NCI-H146 (cell line): ENCODE measurements around the gene ABLIM2.

ENCODE experiments used
- DNase-seq: peaks from one replicate; lab custom pipeline; 2025; lab: John Stamatoyannopoulos, UW

ABLIM2 gene

DNA sequence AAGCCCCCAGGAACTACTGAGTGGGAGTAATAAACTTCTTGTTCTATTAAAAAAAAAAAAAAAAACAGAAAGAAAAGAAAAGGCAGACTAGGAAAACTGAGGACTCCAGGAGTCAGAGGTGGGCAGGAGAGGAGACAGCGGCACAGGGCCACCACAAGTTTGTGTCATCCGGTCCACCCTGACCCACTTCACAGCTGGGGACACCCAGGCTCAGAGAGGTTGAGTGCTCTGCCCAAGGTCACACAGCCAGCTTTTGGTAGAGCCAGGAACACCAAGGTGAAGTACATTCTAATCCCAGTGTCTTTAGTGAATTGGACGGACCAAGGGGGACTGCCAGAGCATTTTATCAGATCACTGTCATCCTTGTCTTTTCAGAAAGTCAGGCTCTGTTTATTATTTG, 16.4 kb upstream of the ABLIM2 start:
- no peak for DNase-seq

DNA sequence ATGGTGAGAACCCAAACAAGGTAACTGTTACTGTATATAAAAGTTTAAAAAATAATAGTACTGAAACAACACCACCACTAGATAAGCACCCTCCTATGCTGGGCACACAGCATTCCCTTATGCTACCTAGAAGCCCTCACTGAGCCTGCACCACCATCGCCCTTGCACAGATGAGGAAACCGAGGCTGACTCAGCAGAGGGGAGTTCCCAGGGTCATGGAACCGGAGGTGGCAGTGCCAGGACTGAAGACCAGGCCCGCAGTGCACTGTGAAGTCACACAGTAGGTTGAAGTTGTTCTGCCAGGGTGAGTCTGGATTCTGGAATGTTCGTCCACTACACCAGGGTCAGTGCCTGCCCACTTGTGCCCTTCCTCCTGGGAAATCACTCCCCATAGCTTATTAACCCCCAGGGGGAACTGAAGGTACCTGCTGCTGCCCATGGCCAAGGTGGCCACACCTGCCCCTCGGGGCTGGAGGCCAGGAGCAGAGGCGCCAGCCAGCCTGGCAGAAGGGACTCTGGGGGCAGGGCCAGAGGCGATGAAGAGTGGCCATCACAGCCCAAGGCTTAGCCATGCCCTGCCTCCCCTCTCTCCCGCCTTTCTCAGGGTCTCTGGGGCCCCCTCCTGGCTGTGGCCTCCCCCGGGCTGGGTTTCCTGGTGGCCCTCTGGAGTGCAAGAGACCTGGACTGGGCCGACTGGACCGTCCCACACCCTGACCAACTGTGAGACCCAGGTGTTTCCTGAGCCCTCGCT, 15.1 kb upstream of the ABLIM2 start:
- no peak for DNase-seq

- DNase-seq: no peak
These were observed 13.6 kb upstream of the ABLIM2 start for GRCh38 chr4:8171984-8172924.

GRCh38 chr4:8171266-8171665, 12.7 kb upstream of the ABLIM2 start:
- no peak for DNase-seq

DNA sequence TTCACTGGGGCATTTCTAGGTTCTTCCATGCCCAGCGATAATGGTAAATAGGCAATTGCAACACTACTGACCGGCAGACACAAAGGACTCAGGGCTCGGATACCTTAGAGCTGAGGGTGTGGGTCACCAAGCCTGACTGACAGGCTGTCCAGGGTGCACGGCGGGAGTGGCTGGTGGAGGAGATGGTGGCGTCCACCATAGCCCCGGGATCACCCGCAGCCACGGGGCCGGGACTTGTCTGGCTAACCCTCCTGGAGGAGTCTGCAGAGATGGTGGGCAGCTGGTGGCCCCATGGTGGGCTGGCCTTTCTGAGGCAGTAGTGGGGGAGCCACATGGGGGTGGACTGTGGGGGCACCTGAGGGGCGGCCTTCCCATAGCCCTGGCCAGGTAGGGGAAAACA, 11.7 kb upstream of the ABLIM2 start:
- no peak for DNase-seq

DNA sequence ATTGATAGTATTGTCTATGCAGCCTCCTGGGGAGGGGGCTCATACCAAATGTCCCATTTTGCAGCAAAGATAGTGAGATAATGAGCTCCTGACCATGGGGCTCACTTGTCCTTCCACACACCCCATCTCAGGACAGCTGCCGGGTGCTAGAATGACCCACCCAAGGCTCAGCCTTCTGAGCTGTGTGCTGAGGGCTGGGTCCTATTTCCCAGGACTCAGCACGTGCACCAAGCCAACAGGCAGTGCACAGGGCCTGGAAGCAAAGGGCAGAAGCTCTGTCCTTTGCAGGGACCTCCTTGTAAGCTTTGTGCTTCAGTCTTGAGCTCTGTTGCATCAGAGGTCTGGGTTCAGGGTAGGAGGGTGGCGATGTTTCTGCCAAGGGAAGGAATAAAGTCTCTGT, 11.2 kb upstream of the ABLIM2 start:
- no peak for DNase-seq

- no peak for DNase-seq
These were observed 10.4 kb upstream of the ABLIM2 start for GRCh38 chr4:8168832-8169598.

- DNase-seq: no peak
These were observed 9.6 kb upstream of the ABLIM2 start for GRCh38 chr4:8168232-8168631.

- DNase-seq: no peak
These were observed 9.2 kb upstream of the ABLIM2 start for GRCh38 chr4:8167815-8168214.

GRCh38 chr4:8167291-8167690, 8.7 kb upstream of the ABLIM2 start:
- DNase-seq: no peak

DNA sequence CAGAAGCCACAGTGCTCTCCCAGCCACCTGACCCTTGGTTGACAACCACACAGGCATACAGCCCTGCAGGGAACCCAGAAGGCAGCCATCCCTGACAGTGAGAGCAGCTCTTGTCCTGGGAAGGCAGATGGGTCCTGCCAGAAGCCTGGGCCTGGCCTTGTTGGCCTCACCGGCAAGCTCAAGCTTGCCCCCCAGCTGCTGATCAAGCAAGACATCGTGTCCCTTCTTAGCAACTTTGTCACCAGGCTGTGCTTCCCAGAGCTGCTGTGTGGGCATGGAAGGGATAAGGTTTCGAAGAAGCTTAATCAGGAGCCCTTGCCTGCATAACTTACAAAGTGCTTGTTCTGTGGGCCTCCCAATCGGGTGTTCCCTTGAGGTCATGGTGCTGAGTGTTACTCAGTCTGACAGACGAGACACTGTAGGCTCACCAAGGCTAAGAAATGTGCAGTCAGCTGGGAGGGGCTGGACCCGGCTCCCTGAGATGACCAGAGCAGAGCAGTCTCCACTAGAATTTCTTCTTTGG, 6.8 kb upstream of the ABLIM2 start:
- peak; percentile 16 for DNase-seq

DNA sequence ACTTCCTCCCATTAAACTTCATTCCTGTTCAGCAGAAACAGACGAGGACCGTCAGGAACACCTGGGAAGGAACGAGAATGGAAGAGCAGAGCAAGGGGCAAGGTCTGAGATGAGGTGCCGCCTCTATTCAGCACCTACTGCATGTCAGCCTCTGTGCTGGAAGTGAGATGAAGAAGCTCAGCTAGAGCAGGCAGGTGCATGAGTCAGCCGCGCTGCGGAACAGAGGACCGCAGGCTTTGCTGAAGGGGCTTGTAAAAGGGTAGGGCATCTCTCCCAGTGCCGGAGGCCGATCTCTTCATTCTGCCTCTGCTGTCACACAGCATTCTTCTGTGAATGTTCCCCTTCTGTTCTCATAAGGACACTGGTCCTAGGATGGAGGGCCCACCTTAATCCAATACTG, 6.1 kb upstream of the ABLIM2 start:
- DNase-seq: no peak

- no peak for DNase-seq
These were observed 5.6 kb upstream of the ABLIM2 start for GRCh38 chr4:8164194-8164565.

DNA sequence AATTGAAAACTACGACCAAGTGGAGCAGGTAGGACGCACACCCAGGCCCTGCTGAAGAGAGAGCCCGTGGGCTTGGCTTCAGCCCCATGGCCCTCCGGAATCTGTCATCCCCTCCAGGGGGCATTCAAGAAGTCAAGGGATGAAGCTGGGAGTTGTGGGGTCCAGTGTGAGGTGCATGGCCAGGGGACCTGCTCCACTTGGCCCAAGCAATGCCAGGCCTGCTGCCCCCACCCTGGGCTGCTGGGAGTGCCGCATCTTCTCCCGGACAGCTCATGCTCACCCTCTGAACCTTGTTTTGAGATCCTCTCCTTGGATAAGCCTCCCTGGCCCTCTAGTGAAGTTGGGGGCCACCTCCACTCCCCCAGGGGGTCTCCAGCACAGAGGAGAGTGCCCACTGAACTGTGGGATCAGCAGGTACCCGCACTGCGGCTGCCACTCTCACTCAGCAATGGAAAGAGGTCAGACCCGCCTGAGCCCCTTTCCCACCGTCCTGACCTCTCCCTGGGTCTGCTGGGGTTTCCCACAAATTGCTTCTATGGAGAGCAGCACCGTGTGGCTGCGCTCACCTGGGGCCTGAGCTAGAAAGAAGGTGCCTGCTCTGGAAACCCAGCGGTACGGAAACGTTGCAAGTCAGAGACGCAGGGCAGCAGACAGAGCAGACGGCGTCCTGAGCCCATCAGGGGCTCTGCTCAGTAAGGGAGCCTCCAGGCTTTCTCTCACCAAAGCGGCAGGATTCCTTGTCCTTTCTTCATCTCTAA, 5.0 kb upstream of the ABLIM2 start:
- no peak for DNase-seq

- no peak for DNase-seq
These were observed 4.4 kb upstream of the ABLIM2 start for GRCh38 chr4:8163026-8163425.

GRCh38 chr4:8162625-8163024, 4.0 kb upstream of the ABLIM2 start:
- no peak for DNase-seq

DNA sequence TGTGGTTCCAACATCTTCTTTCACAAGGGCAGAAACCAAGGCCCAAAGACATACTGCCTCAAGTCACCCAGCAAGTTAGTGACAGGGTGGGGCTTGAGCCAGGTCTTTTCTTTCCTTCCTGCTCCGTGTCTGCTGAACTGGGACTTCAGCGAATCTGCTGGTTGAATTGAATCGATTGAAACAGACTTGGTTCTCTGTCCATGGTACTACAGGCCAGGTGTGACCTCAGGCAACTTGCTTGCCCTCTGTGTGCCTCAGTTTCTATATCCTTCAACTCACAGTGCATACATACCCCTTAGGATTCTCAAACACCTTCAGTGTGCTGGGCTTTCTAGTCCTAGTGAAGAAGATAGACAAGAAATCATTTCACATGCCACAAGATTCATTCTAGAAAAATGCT, 2.0 kb upstream of the ABLIM2 start:
- DNase-seq: no peak

GRCh38 chr4:8160233-8160560, 1.6 kb upstream of the ABLIM2 start:
- DNase-seq: no peak

DNA sequence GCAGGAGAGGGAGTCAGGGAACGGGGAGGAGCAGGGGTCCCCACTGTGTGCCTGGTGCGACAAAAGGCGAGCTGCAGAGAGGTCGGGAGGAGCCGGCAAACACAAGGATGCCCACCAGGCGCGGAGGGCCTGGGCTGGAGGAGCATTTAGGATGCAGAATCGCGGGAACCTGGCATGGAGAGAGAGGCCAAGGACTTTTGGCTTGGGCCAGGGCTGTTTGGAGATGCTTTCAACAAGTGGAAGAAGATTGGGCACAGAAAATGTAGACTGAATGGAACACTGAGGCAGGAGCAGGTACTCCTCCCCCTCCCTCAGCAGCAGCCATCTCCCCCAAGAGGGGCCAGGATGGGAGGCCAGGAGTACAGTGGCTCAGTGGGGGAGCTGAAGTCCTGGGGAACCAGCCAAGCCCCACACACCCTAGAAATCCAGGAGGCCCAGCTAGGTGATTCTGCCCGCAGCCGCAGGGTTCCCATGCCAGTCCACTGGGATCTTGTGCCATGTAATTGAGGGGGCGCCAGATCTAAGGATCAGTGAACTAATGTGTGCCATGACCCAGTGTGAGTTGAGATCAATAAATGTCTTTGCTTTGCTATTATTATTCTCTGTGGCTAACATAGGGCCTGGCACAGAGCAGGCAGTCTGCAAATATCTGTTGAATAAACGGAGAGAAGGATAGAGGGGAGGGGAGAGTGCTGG, 1.1 kb upstream of the ABLIM2 start:
- peak; percentile 56 for DNase-seq

- peak; percentile 75 for DNase-seq
These were observed 486 bp downstream of the ABLIM2 start for GRCh38 chr4:8157944-8158709.
